Chondrocyte (in vitro differentiated cells): ENCODE data around the gene CCDC117. TPM values are rescaled to one million over a fixed set of nuclear protein-coding genes. Genes with fewer than 3 reads are reported as not detected.

ENCODE experiments used
- DNase-seq: peaks from one replicate; pipeline ENCODE4 v3.0.0; 2021; ENCODE audit warnings: mixed read lengths, low spot score
- H3K27ac Mint-ChIP-seq: one replicate; pipeline ENCODE4 v1.8.0; 2021; ENCODE audit warnings: mild to moderate bottlenecking, moderate library complexity, mixed read lengths; ENCODE audit not compliant: unreplicated experiment
- H3K27me3 Mint-ChIP-seq: 2 replicates; pipeline ENCODE4 v1.8.0; 2021; ENCODE audit warnings: low read depth, mixed read lengths
- H3K36me3 Mint-ChIP-seq: 2 replicates; pipeline ENCODE4 v1.8.0; 2021; ENCODE audit warnings: low read depth, mixed read lengths
- H3K4me1 Mint-ChIP-seq: 2 replicates; pipeline ENCODE4 v1.8.0; 2021; ENCODE audit warnings: low read depth, mild to moderate bottlenecking, mixed read lengths
- H3K4me3 Mint-ChIP-seq: one replicate; pipeline ENCODE4 v1.8.0; 2021; ENCODE audit warnings: mild to moderate bottlenecking, moderate library complexity, mixed read lengths; ENCODE audit not compliant: unreplicated experiment
- H3K9me3 Mint-ChIP-seq: 2 replicates; pipeline ENCODE4 v1.8.0; 2021; ENCODE audit warnings: low read depth, mixed read lengths
- CTCF ChIP-seq: fragments of 200-600 bp; sonication (generic); IDR thresholded peaks from 2 replicates; pipeline ENCODE4 v1.5.0; 2021; ENCODE audit warnings: antibody characterized with exemption, mild to moderate bottlenecking, moderate library complexity
- total RNA-seq: library from RNA; stranded (reverse); gene quantifications from 3 replicates; pipeline ENCODE4 v1.2.1, GENCODE V29; 2021

Gene CCDC117
- total RNA-seq, 1 donor from 2014 or later: 23.4 TPM

DNA sequence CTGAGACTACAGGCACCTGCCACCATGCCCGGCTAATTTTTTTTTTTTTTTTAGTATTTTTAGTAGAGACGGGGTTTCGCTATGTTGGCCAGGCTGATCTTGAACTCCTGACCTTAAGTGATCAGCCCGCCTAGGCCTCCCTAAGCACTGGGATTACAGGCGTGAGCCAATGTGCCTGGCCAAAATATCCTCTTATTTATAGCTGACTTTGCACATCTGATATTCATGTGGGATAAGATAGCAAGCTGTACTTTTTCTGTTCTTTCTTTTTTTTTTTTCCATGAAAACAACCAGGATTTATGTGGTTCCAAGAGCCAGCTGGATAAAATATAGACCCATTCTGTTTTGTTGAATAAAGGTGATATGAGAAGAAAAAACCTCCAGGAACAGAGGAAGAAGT, 40.0 kb downstream of the CCDC117 start:
- Mint-ChIP-seq H3K9me3 (no peaks in the 10 kb centered on the region), H3K27ac (no peak overlapping the region), H3K4me3 (no peak overlapping the region), H3K36me3 (peaks cover 3% of the 10 kb centered on the region), H3K4me1 (peaks cover 4% of the 10 kb centered on the region), H3K27me3 (no peaks in the 10 kb centered on the region)
- no peak for TF ChIP-seq CTCF
- no peak for DNase-seq

DNA sequence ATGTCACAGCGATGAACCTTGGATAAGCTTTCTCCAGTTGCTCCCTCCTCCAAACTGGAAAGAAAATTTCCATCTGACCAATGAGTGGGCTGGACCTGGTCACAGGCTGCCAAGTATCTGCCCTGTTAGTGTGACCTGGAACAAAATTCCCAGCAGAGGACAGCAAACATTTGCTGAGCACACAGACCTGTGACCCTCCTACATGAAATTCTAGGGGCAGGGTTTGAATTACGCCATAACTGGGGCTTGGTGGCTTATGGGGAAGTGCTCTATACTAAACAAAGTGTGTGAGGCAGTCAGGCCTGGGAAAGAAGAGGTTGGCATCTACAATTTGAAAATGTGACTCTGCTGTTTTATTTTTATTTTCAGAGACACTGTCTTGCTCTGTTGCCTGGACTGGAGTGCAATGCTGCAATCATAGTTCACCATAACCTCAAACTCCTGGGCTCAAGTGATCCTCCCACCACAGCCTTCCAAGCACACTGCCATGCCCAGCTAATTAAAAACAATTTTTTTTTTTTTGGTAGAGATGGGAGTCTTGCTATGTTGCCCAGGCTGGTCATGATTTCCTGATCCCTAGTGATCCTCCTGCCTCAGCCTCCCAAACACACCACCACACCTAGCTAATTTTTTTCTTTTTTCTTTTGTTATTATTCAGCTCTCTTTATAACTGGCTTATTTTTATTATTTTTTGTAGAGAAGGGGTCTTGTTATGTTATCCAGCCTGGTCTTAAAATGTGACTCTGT, 41.5 kb downstream of the CCDC117 start:
- no peak for DNase-seq
- H3K27ac Mint-ChIP-seq: no peak overlapping the region
- H3K36me3 Mint-ChIP-seq: peaks cover 3% of the 10 kb centered on the region

DNA sequence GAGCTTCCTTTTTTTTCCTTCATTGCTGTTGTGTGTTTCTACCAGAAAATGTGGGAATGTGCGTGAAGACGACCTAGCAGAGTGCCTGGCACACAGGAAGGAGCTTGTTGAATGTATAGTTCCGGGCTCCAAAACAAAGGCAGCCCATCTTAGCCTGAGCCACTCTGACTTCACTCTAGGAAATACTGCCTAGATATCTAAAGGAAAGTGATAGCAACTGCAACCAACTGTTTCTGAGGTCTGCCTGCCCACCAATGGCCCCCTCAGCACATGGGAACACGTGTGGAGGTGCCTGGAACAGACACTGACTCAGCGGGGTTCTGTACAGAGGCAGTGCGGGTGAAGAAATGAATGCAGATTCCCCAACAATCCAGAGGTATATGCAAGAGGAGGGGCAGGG, 42.6 kb downstream of the CCDC117 start:
- DNase-seq: no peak
- TF ChIP-seq CTCF: no peak
- Mint-ChIP-seq H3K4me3 (no peak overlapping the region), H3K9me3 (no peaks in the 10 kb centered on the region), H3K36me3 (peaks cover 1% of the 10 kb centered on the region), H3K27ac (no peak overlapping the region), H3K4me1 (peaks cover 4% of the 10 kb centered on the region), H3K27me3 (no peaks in the 10 kb centered on the region)

More for the DNA sequence above, 41.5 kb downstream of the CCDC117 start:
- H3K9me3 Mint-ChIP-seq: no peaks in the 10 kb centered on the region
- TF ChIP-seq CTCF: no peak
- no peaks in the 10 kb centered on the region for H3K27me3 Mint-ChIP-seq
- no peak overlapping the region for H3K4me3 Mint-ChIP-seq
- H3K4me1 Mint-ChIP-seq: peaks cover 4% of the 10 kb centered on the region

DNA sequence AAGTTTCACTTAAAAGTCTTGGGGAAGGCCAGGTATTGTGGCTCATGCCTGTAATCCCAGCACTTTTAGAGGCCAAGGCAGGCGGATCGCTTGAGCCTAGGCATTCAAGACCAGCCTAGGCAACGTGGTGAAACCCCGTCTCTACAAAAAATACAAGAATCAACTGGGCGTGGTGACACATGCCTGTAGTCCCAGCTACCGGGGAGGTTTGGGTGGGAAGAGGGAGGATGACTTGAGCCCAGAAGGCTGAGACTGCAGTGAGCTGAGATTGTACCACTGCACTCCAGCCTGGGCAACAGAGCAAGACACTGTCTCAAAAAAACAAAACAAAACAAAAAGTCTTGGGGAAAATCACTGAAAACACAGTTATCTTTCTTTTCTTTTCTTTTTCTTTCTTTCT, 43.2 kb downstream of the CCDC117 start:
- H3K27me3 Mint-ChIP-seq: no peaks in the 10 kb centered on the region
- no peak for DNase-seq
- peaks cover 1% of the 10 kb centered on the region for H3K36me3 Mint-ChIP-seq
- H3K4me3 Mint-ChIP-seq: no peak overlapping the region
- H3K4me1 Mint-ChIP-seq: peaks cover 4% of the 10 kb centered on the region
- no peak for TF ChIP-seq CTCF
- no peak overlapping the region for H3K27ac Mint-ChIP-seq
- no peaks in the 10 kb centered on the region for H3K9me3 Mint-ChIP-seq

GRCh38 chr22:28817064-28817463, 44.6 kb downstream of the CCDC117 start:
- peaks cover 1% of the 10 kb centered on the region for H3K36me3 Mint-ChIP-seq
- H3K9me3 Mint-ChIP-seq: no peaks in the 10 kb centered on the region
- no peak for TF ChIP-seq CTCF
- peaks cover 4% of the 10 kb centered on the region for H3K4me1 Mint-ChIP-seq
- H3K27ac Mint-ChIP-seq: no peak overlapping the region
- H3K4me3 Mint-ChIP-seq: no peak overlapping the region
- H3K27me3 Mint-ChIP-seq: no peaks in the 10 kb centered on the region
- no peak for DNase-seq
